IPS DF 6.9 (cell line): ENCODE results near the gene ACTR1B.

Source experiments
- DNase-seq: peaks from one replicate; pipeline ENCODE4 v3.0.0-alpha.2; 2013; ENCODE audit warnings: low read depth, low spot score
- H3K27ac ChIP-seq: one replicate; pipeline ENCODE4 v1.5.1; 2013; ENCODE audit warnings: low read length, control low read depth
- H3K27me3 ChIP-seq: 2 replicates; pipeline ENCODE4 v1.6.1; 2013; ENCODE audit warnings: mild to moderate bottlenecking, low read length; ENCODE audit not compliant: control insufficient read depth, insufficient read depth
- H3K36me3 ChIP-seq: 2 replicates; pipeline ENCODE4 v1.6.1; 2013; ENCODE audit warnings: low read length; ENCODE audit not compliant: control insufficient read depth, insufficient read depth
- H3K4me1 ChIP-seq: 2 replicates; pipeline ENCODE4 v1.6.1; 2013; ENCODE audit warnings: low read length; ENCODE audit not compliant: control insufficient read depth, insufficient read depth
- H3K4me3 ChIP-seq: 2 replicates; pipeline ENCODE4 v1.5.1; 2013; ENCODE audit warnings: mild to moderate bottlenecking, low read length
- H3K9me3 ChIP-seq: 2 replicates; pipeline ENCODE4 v1.6.1; 2013; ENCODE audit warnings: low read length, inconsistent platforms; ENCODE audit not compliant: control insufficient read depth, insufficient read depth
- WGBS: extraction: QIAGEN DNeasy Blood & Tissue Kit; methylation state at CpG from one replicate; pipeline ENCODE4 v1.1.7; 2013; ENCODE audit warnings: mixed read lengths, missing lambda C conversion rate; ENCODE audit not compliant: insufficient read length, insufficient coverage; 5-methylcytosine and 5-hydroxymethylcytosine counted together

The ACTR1B gene

DNA sequence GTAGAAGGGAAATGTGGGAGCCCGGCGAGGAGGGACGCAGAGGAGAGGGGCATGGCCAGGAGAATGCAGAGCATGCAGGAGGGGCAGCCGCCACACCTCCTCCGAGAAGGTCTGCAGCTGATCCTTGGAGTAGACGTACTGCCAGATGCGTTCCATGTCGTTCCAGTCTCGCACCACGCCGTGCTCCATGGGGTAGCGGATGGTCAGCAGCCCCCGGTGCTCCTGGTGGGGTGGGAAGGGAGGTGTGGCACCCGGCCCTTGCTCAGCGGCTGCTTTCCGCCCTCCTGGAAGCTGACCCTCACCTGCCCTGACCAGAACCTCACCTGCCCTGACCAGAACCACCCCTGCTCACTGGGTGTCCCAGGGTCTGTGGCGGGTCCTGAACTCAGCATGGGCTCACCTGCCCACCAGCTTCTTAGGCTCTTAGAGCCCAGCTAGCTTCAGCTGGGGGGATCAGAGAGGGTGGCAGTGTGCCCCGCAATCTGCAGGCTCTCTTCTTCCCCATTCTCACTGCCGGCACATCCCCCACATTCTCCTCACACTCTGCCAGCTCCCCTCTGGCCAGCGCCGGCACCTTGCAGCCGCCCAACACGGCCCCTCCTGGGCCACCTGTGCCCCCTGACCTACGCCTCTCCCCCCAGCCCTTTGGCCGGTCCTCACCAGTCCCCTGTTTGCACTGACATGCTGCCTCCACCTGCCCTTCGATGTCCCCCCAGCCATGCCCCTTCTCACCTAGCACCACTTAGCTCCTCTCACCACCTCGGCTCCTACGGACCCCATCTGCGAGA lies 4.4 kb downstream of the ACTR1B start:
- DNase-seq, result no peak
- peaks cover 13% of the 10 kb centered on the region for H3K36me3 ChIP-seq
- no peaks in the 10 kb centered on the region for H3K27me3 ChIP-seq
- WGBS, result no CpG with 5 or more reads among the region's 29 CpGs
- H3K4me3 ChIP-seq, result no peak overlapping the region
- H3K9me3 ChIP-seq, result no peaks in the 10 kb centered on the region
- H3K27ac ChIP-seq, result no peak overlapping the region
- H3K4me1 ChIP-seq, result 0 out of 2 replicates have a peak, but pooled peaks cover 1% of the 10 kb centered on the region

- Histone ChIP-seq H3K27ac (no peak overlapping the region), H3K4me1 (0 out of 2 replicates have a peak, but pooled peaks cover 1% of the 10 kb centered on the region), H3K36me3 (peaks cover 13% of the 10 kb centered on the region), H3K4me3 (no peak overlapping the region), H3K9me3 (no peaks in the 10 kb centered on the region), H3K27me3 (no peaks in the 10 kb centered on the region)
- WGBS, result no CpG with 5 or more reads among the region's 13 CpGs
- DNase-seq, result no peak
Observed at GRCh38 chr2:97658691-97659157, 5.1 kb downstream of the ACTR1B start.

- H3K9me3 ChIP-seq, result no peaks in the 10 kb centered on the region
- no peak overlapping the region for H3K4me3 ChIP-seq
- WGBS, result no CpG with 5 or more reads among the region's 37 CpGs
- peaks cover 13% of the 10 kb centered on the region for H3K36me3 ChIP-seq
- no peak for DNase-seq
- no peak overlapping the region for H3K27ac ChIP-seq
- no peaks in the 10 kb centered on the region for H3K27me3 ChIP-seq
- 0 out of 2 replicates have a peak, but pooled peaks cover 1% of the 10 kb centered on the region for H3K4me1 ChIP-seq
Observed at GRCh38 chr2:97657986-97658690, 5.7 kb downstream of the ACTR1B start.

- Histone ChIP-seq H3K27ac (no peak overlapping the region), H3K9me3 (no peaks in the 10 kb centered on the region), H3K4me3 (no peak overlapping the region), H3K27me3 (no peaks in the 10 kb centered on the region), H3K36me3 (peaks cover 13% of the 10 kb centered on the region), H3K4me1 (no peaks in the 10 kb centered on the region)
- DNase-seq, result no peak
- WGBS, result no CpG with 5 or more reads among the region's 15 CpGs
Observed at GRCh38 chr2:97656905-97657587, 6.8 kb downstream of the ACTR1B start.

GRCh38 chr2:97656129-97656755 lies 7.6 kb downstream of the ACTR1B start:
- WGBS, result no CpG with 5 or more reads among the region's 7 CpGs
- DNase-seq, result no peak
- Histone ChIP-seq H3K36me3 (peaks cover 13% of the 10 kb centered on the region), H3K4me3 (no peak overlapping the region), H3K27me3 (no peaks in the 10 kb centered on the region), H3K9me3 (no peaks in the 10 kb centered on the region), H3K4me1 (no peaks in the 10 kb centered on the region), H3K27ac (no peak overlapping the region)

DNA sequence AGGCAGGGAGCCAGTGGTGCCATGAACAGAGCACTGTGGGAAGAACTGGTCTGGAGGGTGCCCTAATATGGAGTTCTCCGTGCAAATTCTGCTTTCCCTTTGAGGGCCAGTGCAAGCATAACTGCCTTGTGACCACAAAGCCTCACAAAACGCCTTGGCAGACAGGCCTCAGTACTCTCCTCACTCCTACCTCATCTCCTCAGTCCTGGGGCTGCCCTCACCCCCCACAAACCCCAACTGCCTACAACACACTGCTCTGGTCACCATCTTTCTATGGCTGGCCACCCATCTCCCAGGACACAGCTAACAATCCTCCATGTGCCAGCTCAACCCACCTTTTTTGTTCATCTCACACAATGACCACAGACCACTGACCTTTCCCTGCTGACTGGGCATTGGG lies 9.1 kb downstream of the ACTR1B start:
- no CpG with 5 or more reads among the region's 2 CpGs for WGBS
- H3K9me3 ChIP-seq, result no peaks in the 10 kb centered on the region
- H3K36me3 ChIP-seq, result peaks cover 13% of the 10 kb centered on the region
- H3K27me3 ChIP-seq, result no peaks in the 10 kb centered on the region
- H3K4me3 ChIP-seq, result no peak overlapping the region
- no peaks in the 10 kb centered on the region for H3K4me1 ChIP-seq
- DNase-seq, result no peak
- no peak overlapping the region for H3K27ac ChIP-seq

DNA sequence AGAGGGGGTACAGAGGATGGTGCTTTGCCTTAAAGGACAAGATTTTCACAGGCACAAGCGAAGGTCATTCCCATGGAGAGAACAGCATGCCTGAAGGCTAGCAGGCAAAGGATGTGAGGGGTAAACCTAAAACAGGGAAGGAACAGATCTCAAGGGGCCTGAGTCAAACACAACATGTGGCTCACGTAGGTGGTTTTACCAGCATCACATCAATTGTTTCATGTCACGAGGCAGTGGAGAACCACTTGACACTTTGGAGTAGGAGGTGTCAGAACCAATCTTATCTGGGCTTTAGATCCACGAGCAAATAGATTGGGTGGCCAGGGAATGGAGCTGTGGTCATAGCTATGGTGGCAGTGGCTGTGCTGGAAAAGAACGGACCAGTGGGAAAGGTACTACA lies 9.5 kb downstream of the ACTR1B start:
- H3K27me3 ChIP-seq, result no peaks in the 10 kb centered on the region
- WGBS, result no CpG with 5 or more reads among the region's 5 CpGs
- no peak for DNase-seq
- H3K27ac ChIP-seq, result no peak overlapping the region
- H3K4me3 ChIP-seq, result no peak overlapping the region
- H3K9me3 ChIP-seq, result no peaks in the 10 kb centered on the region
- H3K36me3 ChIP-seq, result peaks cover 13% of the 10 kb centered on the region
- H3K4me1 ChIP-seq, result no peaks in the 10 kb centered on the region

DNA sequence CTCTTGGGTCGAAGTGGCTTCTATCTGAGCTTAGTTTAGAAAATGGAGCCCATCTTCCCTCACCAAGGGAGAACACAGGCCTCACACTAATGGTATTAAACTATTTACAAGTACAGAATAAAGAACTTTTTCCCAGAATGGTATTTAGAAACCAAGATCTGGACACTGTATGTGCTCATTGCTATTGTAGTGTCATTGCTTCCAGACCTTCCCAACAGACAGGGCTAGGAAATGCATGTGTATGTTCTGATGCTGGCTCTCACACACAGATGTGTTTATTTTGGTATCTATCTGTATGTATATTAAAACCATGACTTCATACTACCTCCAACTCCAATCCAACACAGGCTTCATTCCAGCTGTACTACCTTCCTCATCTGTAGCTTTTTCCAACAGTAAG lies 10.0 kb downstream of the ACTR1B start:
- Histone ChIP-seq H3K36me3 (peaks cover 16% of the 10 kb centered on the region), H3K27ac (no peak overlapping the region), H3K9me3 (no peaks in the 10 kb centered on the region), H3K4me3 (no peak overlapping the region), H3K4me1 (no peaks in the 10 kb centered on the region), H3K27me3 (no peaks in the 10 kb centered on the region)
- DNase-seq, result no peak
- no CpG with 5 or more reads among the region's 1 CpG for WGBS

DNA sequence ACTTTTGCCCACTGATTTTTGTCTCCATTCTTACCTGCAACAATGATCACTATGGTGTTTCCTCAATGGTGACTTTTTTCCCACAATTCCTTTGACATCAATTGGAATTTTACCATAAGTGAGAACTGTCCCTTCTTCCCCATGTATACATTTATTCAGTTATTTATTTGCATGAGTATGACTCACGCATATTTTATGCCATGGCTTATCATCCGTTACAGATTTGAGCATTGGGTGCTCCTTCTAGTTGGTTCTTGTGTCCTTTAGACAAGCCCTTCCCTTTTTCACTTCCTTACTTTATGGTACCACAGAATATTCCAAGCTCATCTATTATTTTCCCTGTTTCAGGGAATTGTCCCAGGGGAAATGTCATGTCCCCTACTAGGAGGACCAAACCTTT lies 10.4 kb downstream of the ACTR1B start:
- peaks cover 13% of the 10 kb centered on the region for H3K36me3 ChIP-seq
- no peaks in the 10 kb centered on the region for H3K4me1 ChIP-seq
- H3K27me3 ChIP-seq, result no peaks in the 10 kb centered on the region
- no peaks in the 10 kb centered on the region for H3K9me3 ChIP-seq
- H3K4me3 ChIP-seq, result no peak overlapping the region
- DNase-seq, result no peak
- no peak overlapping the region for H3K27ac ChIP-seq
- WGBS, result no CpG with 5 or more reads among the region's 2 CpGs

DNA sequence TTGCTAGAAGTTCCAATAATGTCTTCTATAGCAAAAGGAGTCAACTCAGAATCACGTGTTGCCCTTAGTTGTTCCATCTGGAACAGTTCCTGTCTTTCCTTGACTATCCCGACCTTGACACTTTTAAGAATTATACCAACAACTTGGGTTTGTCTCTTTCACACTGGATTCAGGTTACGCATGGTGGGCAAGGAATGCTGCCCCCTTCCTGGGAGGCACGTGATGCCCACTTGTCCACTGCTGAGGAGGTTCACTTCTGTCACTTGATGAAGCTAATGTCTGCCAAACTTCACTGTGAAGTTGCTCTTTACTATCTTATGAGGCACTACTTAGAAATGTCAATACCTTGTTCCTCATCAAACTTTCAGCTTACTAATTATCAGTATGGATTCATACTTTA lies 12.7 kb downstream of the ACTR1B start:
- no peaks in the 10 kb centered on the region for H3K27me3 ChIP-seq
- H3K4me3 ChIP-seq, result no peak overlapping the region
- H3K9me3 ChIP-seq, result no peaks in the 10 kb centered on the region
- H3K36me3 ChIP-seq, result peaks cover 15% of the 10 kb centered on the region; the same call in 1 of the 2 replicates
- no CpG with 5 or more reads among the region's 4 CpGs for WGBS
- no peak for DNase-seq
- no peak overlapping the region for H3K27ac ChIP-seq
- H3K4me1 ChIP-seq, result no peaks in the 10 kb centered on the region
